ENCODE results near the gene DRAM1. TPM values are rescaled to one million over a fixed set of nuclear protein-coding genes. Genes with fewer than 3 reads are reported as not detected.

Gene DRAM1
- total and polyA plus RNA-seq, 9 of the 15 experiments (the other 6 are each of a cell fraction or from before 2014, with no cell fraction given) = 1.4 to 4.3 (median 2.7) TPM

GRCh38 chr12:101830367-101831325, 46.7 kb upstream of the DRAM1 start, which contains the start of gene GNPTAB (continued):
- TF ChIP-seq MEF2D (tag; conservative IDR thresholded peaks at IDR 0.05; ENCODE audit: low read depth) (no peak), SREBF1 (IDR thresholded peaks at IDR 0.05; ENCODE audit: borderline replicate concordance, low read depth, low read length) (no peak), POLR2A (conservative IDR thresholded peaks at IDR 0.05) (no peak), SNIP1 (IDR thresholded peaks at IDR 0.05; ENCODE audit: low read depth) (no peak), ZKSCAN1 (IDR thresholded peaks at IDR 0.05; ENCODE audit: low read depth, low read length) (no peak), ZNF668 (CRISPR knock-in tag; IDR thresholded peaks at IDR 0.05) (no peak), HDAC6 (IDR thresholded peaks at IDR 0.05; ENCODE audit: low read depth, low read length) (no peak), WHSC1 (IDR thresholded peaks at IDR 0.05; ENCODE audit: low read length) (no peak), MEIS2 (IDR thresholded peaks at IDR 0.05; ENCODE audit: partially characterized antibody) (peak; percentile 81), EP300 (IDR thresholded peaks at IDR 0.05; ENCODE audit: low read length) (peak; percentile 8; the same call in 1 of the 2 replicates), SIN3A (IDR thresholded peaks at IDR 0.05; ENCODE audit: borderline replicate concordance in 2 of 2, control insufficient read depth in 1 of 2, low read depth in 2 of 2, low read length in 2 of 2) (0 out of 4 replicates have a peak, but pooled peaks of 1 of the 2 experiments have one; percentile 68), RBM17 (IDR thresholded peaks at IDR 0.05; ENCODE audit: borderline replicate concordance, low read depth, low read length) (no peak), GATAD2B (IDR thresholded peaks at IDR 0.05; ENCODE audit: borderline replicate concordance) (peak; percentile 78), ZNF175 (CRISPR knock-in tag; IDR thresholded peaks at IDR 0.05; ENCODE audit: low read depth) (0 out of 2 replicates have a peak, but pooled peaks have one; percentile 19), TRIM24 (IDR thresholded peaks at IDR 0.05) (no peak), MAFK (IDR thresholded peaks at IDR 0.05; ENCODE audit: low read length) (no peak), E2F8 (IDR thresholded peaks at IDR 0.05; ENCODE audit: low read depth, partially characterized antibody) (no peak), ASH1L (IDR thresholded peaks at IDR 0.05; ENCODE audit: borderline replicate concordance, low read depth, partially characterized antibody) (no peak), GTF2F1 (IDR thresholded peaks at IDR 0.05; ENCODE audit: low read depth, low read length) (no peak)
- TF ChIP-seq, protein P1, sequence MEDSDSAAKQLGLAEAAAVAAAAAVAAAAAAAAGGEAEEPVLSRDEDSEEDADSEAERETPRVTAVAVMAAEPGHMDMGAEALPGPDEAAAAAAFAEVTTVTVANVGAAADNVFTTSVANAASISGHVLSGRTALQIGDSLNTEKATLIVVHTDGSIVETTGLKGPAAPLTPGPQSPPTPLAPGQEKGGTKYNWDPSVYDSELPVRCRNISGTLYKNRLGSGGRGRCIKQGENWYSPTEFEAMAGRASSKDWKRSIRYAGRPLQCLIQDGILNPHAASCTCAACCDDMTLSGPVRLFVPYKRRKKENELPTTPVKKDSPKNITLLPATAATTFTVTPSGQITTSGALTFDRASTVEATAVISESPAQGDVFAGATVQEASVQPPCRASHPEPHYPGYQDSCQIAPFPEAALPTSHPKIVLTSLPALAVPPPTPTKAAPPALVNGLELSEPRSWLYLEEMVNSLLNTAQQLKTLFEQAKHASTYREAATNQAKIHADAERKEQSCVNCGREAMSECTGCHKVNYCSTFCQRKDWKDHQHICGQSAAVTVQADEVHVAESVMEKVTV (CRISPR knock-in tag; IDR thresholded peaks at IDR 0.05) = peak; percentile 36; the same call in 1 of the 2 replicates
- TF ChIP-seq, protein P2, sequence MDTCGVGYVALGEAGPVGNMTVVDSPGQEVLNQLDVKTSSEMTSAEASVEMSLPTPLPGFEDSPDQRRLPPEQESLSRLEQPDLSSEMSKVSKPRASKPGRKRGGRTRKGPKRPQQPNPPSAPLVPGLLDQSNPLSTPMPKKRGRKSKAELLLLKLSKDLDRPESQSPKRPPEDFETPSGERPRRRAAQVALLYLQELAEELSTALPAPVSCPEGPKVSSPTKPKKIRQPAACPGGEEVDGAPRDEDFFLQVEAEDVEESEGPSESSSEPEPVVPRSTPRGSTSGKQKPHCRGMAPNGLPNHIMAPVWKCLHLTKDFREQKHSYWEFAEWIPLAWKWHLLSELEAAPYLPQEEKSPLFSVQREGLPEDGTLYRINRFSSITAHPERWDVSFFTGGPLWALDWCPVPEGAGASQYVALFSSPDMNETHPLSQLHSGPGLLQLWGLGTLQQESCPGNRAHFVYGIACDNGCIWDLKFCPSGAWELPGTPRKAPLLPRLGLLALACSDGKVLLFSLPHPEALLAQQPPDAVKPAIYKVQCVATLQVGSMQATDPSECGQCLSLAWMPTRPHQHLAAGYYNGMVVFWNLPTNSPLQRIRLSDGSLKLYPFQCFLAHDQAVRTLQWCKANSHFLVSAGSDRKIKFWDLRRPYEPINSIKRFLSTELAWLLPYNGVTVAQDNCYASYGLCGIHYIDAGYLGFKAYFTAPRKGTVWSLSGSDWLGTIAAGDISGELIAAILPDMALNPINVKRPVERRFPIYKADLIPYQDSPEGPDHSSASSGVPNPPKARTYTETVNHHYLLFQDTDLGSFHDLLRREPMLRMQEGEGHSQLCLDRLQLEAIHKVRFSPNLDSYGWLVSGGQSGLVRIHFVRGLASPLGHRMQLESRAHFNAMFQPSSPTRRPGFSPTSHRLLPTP (IDR thresholded peaks at IDR 0.05; ENCODE audit: borderline replicate concordance, extremely low read depth, insufficient read length) = peak; percentile 72

Measured in K562 (cell line).